Spleen (tissue), 11 donors: ENCODE results near the gene STRA8. TPM values are rescaled to one million over a fixed set of nuclear protein-coding genes. Genes with fewer than 3 reads are reported as not detected.

Experiments
- DNase-seq: peaks from one replicate; pipeline ENCODE4 v3.0.0-alpha.2; 2020
- H3K27ac ChIP-seq, 8 donors: fragments of 200-600 bp; sonication (generic) in 7 of 8; 1 replicate in 4 of 8; 2 replicates in 4 of 8; pipeline versions ENCODE4 v1.5.0 to v1.8.0; 2016 to 2021; ENCODE audit warnings: inconsistent platforms in 4 of 8, mild to moderate bottlenecking in 4 of 8, moderate library complexity in 1 of 8
- H3K27me3 ChIP-seq, 7 donors: fragments of 200-600 bp; sonication (generic) in 6 of 7; replicated peaks in 1 of 7; 1 replicate in 4 of 7; 2 replicates in 3 of 7; pipeline versions ENCODE4 v1.5.0 to v1.8.0; 2016 to 2021; ENCODE audit warnings: inconsistent platforms in 3 of 7, mild to moderate bottlenecking in 1 of 7
- H3K36me3 ChIP-seq, 6 donors: fragments of 200-600 bp; sonication (generic) in 5 of 6; 1 replicate in 4 of 6; 2 replicates in 2 of 6; pipeline versions ENCODE4 v1.5.0 to v1.8.0; 2016 to 2021; ENCODE audit warnings: inconsistent platforms in 2 of 6
- H3K4me1 ChIP-seq, 6 donors: fragments of 200-600 bp; sonication (generic) in 5 of 6; 1 replicate in 3 of 6; 2 replicates in 3 of 6; pipeline versions ENCODE4 v1.5.0 to v1.8.0; 2016 to 2021; ENCODE audit warnings: inconsistent platforms in 3 of 6
- H3K4me3 ChIP-seq, 8 donors: fragments of 200-600 bp; sonication (generic) in 7 of 8; 1 replicate in 4 of 8; 2 replicates in 4 of 8; pipeline versions ENCODE4 v1.5.0 to v1.8.0; 2016 to 2021; ENCODE audit warnings: inconsistent platforms in 4 of 8, mild to moderate bottlenecking in 4 of 8, moderate library complexity in 2 of 8
- H3K9me3 ChIP-seq, 8 donors: fragments of 200-600 bp; sonication (generic) in 7 of 8; 1 replicate in 4 of 8; 2 replicates in 4 of 8; pipeline versions ENCODE4 v1.5.0 to v1.8.0; 2016 to 2021; ENCODE audit warnings: inconsistent platforms in 4 of 8
- CTCF ChIP-seq, 11 experiments: fragments of 200-600 bp in 7 of 11; fragments of 450-650 bp in 4 of 11; sonication (generic) in 4 of 11; IDR thresholded peaks in 8 of 11; conservative IDR thresholded peaks in 3 of 11; 1 replicate in 7 of 11; 2 replicates in 4 of 11; pipeline versions ENCODE4 v1.4.0 to v1.8.0; 2016 to 2021; ENCODE audit warnings: antibody characterized with exemption in 11 of 11, inconsistent platforms in 4 of 11, mild to moderate bottlenecking in 1 of 11
- POLR2A ChIP-seq, 3 donors: fragments of 450-650 bp; IDR thresholded peaks; one replicate each; pipeline ENCODE4 v1.5.1; 2017; ENCODE audit warnings: antibody characterized with exemption in 3 of 3, mild to moderate bottlenecking in 1 of 3
- POLR2AphosphoS5 ChIP-seq, 3 donors: sonication (generic); formaldehyde crosslinking; IDR thresholded peaks; one replicate each; pipeline ENCODE4 v1.5.1; 2017; ENCODE audit warnings: antibody characterized with exemption in 3 of 3
- WGBS, 5 donors: extraction: QIAGEN DNeasy Blood & Tissue Kit in 3 of 5; methylation state at CpG; one replicate each; pipeline versions ENCODE4 v1.1.5 to v1.1.7; 2013 to 2018; 5-methylcytosine and 5-hydroxymethylcytosine counted together
- intact Hi-C: fragments of 100-400 bp; cut with DNase I; formaldehyde crosslinking; loops from one replicate; pipeline ENCODE4 v1.15.0; 2023; ENCODE audit warnings: low total_unique reads
- polyA plus RNA-seq, 3 donors: library from polyadenylated mRNA; stranded (reverse); fragments of 200-250 nt; gene quantifications; one replicate each; pipeline ENCODE4 v1.2.1, GENCODE V29; 2013
- total RNA-seq, 7 donors: library from RNA; depleted of rRNA in 3 of 7; stranded (reverse); fragments of >200 nt in 3 of 7; fragmentation: NEBNext Ultra II Directional in 4 of 7; extraction: Animal tissue kit (Norgen Biotek cat#: 25700) in 4 of 7; gene quantifications; one replicate each; pipeline versions ENCODE4 v1.1.0 to v1.2.1, GENCODE V29; 2016 to 2021
- donor health status: healthy with polysubstance abuse.
- donor health status: DM: no; HTN: no; CAD: no; lungs with moderate emphysema.
- donor health status: DM: no; HTN: no; CAD: no.
- donor health status: Bipolar disorder and iron deficiency.
- donor health status: healthy.
- donor health status: DM: no; HTN: no; CAD: no.
- donor health status: DM: yes; HTN: yes; CAD: no.

Gene STRA8
- total and polyA plus RNA-seq, 10 donors, result not detected

- Histone ChIP-seq H3K36me3 (peaks cover 2 to 100% (median 79%) of the 10 kb centered on the region in 6 donors), H3K4me3 (no peak overlapping the region), H3K27me3 (no peaks in the 10 kb centered on the region), H3K9me3 (no peaks in the 10 kb centered on the region), H3K4me1 (no peaks in the 10 kb centered on the region), H3K27ac (no peak overlapping the region)
- intact Hi-C loops, result no loop called here
- TF ChIP-seq POLR2AphosphoS5 (IDR thresholded peaks at IDR 0.05) (no peak), POLR2A (IDR thresholded peaks at IDR 0.05) (no peak), CTCF (IDR thresholded peaks at IDR 0.05 in 8 of 11, conservative IDR thresholded peaks at IDR 0.05 in 3 of 11) (no peak)
- no peak for DNase-seq
- WGBS, 5 donors, result 90 to 99% (median 92%) methylated on average over 4 of the region's 4 CpGs
Measured at GRCh38 chr7:135195156-135195555, 38.5 kb upstream of the STRA8 start.

- H3K27ac ChIP-seq, result no peak overlapping the region
- DNase-seq, result peak; percentile 55
Measured at GRCh38 chr7:135195968-135196629, 37.5 kb upstream of the STRA8 start.

GRCh38 chr7:135197343-135197742 lies 36.3 kb upstream of the STRA8 start:
- no peaks in the 10 kb centered on the region for H3K27me3 ChIP-seq
- H3K9me3 ChIP-seq, result no peaks in the 10 kb centered on the region
- intact Hi-C loops, result no loop called here
- no peak overlapping the region for H3K4me3 ChIP-seq
- peaks cover 0 to 6% (median 0%) of the 10 kb centered on the region in 6 donors for H3K4me1 ChIP-seq
- H3K27ac ChIP-seq, result no peak overlapping the region
- peak; percentile 60 for DNase-seq
- H3K36me3 ChIP-seq, result peaks cover 2 to 100% (median 85%) of the 10 kb centered on the region in 6 donors
- WGBS, 5 donors, result 80 to 97% (median 94%) methylated on average over 2 of the region's 2 CpGs
- TF ChIP-seq POLR2AphosphoS5 (IDR thresholded peaks at IDR 0.05), result no peak
- TF ChIP-seq CTCF (IDR thresholded peaks at IDR 0.05 in 8 of 11, conservative IDR thresholded peaks at IDR 0.05 in 3 of 11), result no peak
- TF ChIP-seq POLR2A (IDR thresholded peaks at IDR 0.05), result no peak

More at GRCh38 chr7:135195968-135196629, 37.5 kb upstream of the STRA8 start:
- intact Hi-C loops, result no loop called here
- no peak overlapping the region for H3K4me3 ChIP-seq
- no peaks in the 10 kb centered on the region for H3K4me1 ChIP-seq
- peaks cover 2 to 100% (median 84%) of the 10 kb centered on the region in 6 donors for H3K36me3 ChIP-seq
- H3K9me3 ChIP-seq, result no peaks in the 10 kb centered on the region
- TF ChIP-seq CTCF (IDR thresholded peaks at IDR 0.05 in 8 of 11, conservative IDR thresholded peaks at IDR 0.05 in 3 of 11) (no peak), POLR2A (IDR thresholded peaks at IDR 0.05) (no peak), POLR2AphosphoS5 (IDR thresholded peaks at IDR 0.05) (no peak)
- no peaks in the 10 kb centered on the region for H3K27me3 ChIP-seq
- 93 to 97% (median 94%) methylated on average over 13 to 14 of the region's 14 CpGs for WGBS, 5 donors

GRCh38 chr7:135197906-135198655 lies 35.6 kb upstream of the STRA8 start:
- intact Hi-C loops, result no loop called here
- DNase-seq, result no peak
- H3K36me3 ChIP-seq, result peaks cover 2 to 100% (median 80%) of the 10 kb centered on the region in 6 donors
- no peak overlapping the region for H3K4me3 ChIP-seq
- H3K9me3 ChIP-seq, result no peaks in the 10 kb centered on the region
- no peak overlapping the region for H3K27ac ChIP-seq
- H3K27me3 ChIP-seq, result no peaks in the 10 kb centered on the region
- TF ChIP-seq CTCF (IDR thresholded peaks at IDR 0.05 in 8 of 11, conservative IDR thresholded peaks at IDR 0.05 in 3 of 11) (no peak), POLR2A (IDR thresholded peaks at IDR 0.05) (no peak), POLR2AphosphoS5 (IDR thresholded peaks at IDR 0.05) (no peak)
- peaks cover 0 to 12% (median 0%) of the 10 kb centered on the region in 6 donors for H3K4me1 ChIP-seq
- WGBS, 5 donors, result 88 to 97% (median 95%) methylated on average over 12 to 15 of the region's 15 CpGs
